WI38 (cell line): ENCODE measurements around the gene CC2D1A.
"Not testable (repeated sequence)": the region's sequence is repeated elsewhere in the genome, so short reads cannot be mapped to it uniquely, and the experiment has no call there.

Experiments used
- H3K4me3 ChIP-seq: 2 replicates; pipeline ENCODE4 v1.5.1; 2011; ENCODE audit warnings: low read depth, mild to moderate bottlenecking, control low read depth, low read length
- TF ChIP-seq, protein P1 (sequence below): IDR thresholded peaks from 2 replicates; pipeline ENCODE4 v1.5.1; 2012; ENCODE audit warnings: low read depth, mild to moderate bottlenecking, control low read depth, low read length

CC2D1A gene

DNA sequence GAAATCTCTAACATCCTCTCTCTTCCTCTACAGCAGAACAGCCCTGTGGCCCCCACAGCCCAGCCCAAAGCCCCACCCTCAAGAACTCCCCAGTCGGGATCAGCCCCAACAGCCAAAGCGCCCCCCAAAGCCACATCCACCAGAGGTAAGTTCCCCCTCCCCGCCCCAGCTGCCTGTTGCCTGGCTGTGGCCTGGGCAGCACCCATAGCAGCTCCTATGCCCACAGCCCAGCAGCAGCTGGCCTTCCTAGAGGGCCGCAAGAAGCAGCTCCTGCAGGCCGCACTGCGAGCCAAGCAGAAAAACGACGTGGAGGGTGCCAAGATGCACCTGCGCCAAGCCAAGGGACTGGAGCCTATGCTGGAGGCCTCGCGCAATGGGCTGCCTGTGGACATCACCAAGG lies 14.5 kb downstream of the CC2D1A start:
- H3K4me3 ChIP-seq = no peak overlapping the region
- TF ChIP-seq, protein P1, sequence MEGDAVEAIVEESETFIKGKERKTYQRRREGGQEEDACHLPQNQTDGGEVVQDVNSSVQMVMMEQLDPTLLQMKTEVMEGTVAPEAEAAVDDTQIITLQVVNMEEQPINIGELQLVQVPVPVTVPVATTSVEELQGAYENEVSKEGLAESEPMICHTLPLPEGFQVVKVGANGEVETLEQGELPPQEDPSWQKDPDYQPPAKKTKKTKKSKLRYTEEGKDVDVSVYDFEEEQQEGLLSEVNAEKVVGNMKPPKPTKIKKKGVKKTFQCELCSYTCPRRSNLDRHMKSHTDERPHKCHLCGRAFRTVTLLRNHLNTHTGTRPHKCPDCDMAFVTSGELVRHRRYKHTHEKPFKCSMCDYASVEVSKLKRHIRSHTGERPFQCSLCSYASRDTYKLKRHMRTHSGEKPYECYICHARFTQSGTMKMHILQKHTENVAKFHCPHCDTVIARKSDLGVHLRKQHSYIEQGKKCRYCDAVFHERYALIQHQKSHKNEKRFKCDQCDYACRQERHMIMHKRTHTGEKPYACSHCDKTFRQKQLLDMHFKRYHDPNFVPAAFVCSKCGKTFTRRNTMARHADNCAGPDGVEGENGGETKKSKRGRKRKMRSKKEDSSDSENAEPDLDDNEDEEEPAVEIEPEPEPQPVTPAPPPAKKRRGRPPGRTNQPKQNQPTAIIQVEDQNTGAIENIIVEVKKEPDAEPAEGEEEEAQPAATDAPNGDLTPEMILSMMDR = no peak

DNA sequence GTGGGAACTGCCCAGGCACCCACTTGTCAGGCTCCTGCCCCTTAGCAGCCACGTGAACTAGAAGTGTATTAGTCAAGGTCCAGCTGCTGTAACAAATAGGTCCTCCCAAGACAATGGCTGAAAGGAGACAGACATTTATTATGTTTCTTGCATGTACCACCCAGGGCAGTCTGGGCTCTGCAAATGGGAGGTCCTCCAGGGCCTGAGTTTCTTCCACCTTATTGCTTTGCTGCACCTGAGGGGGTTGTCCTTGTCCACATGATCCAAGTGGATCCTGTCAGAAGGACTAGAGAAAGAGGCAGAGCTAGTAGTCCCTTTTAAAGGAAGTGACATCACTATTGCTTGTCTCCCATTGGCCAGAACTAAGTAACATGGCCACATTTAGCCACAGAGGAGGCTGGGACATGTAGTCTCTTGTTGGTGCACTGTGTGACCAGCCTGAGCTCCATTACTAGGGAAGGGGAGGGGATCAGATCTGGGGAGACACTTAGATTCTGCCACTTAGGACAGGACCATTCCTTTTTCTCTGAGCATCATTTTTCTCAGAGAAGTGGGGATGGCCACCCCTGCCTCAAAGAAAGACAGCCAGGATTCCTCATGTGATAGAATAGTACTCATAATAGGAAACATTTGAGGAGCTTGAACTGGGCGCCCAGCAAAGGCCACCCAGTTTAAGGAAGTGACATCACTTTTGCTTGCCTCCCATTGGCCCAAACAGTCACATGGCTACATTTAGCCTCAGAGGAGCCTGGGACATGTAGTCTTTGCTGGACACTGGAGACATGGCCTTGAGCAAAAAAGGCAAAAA lies 15.1 kb downstream of the CC2D1A start:
- TF ChIP-seq, protein P1 = no peak
- H3K4me3 ChIP-seq = no peak overlapping the region

DNA sequence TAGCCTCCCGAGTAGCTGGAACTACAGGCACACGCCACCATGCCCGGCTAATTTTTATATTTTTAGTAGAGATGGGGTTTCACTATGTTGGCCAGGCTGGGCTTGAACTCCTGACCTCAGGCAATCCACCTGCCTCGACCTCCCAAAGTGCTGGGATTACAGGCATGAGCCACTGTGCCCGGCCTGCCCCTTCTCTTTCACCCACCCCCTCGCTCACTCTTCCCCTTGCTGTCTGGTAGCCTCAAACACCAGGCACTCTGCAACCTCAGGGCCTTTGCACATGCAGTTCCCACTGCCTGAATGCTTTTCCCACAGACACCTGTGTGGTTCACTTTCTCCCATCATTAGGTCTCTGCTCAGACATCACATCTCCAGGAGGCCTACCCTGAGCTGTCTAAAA lies 16.1 kb downstream of the CC2D1A start:
- not testable (repeated sequence) for H3K4me3 ChIP-seq

DNA sequence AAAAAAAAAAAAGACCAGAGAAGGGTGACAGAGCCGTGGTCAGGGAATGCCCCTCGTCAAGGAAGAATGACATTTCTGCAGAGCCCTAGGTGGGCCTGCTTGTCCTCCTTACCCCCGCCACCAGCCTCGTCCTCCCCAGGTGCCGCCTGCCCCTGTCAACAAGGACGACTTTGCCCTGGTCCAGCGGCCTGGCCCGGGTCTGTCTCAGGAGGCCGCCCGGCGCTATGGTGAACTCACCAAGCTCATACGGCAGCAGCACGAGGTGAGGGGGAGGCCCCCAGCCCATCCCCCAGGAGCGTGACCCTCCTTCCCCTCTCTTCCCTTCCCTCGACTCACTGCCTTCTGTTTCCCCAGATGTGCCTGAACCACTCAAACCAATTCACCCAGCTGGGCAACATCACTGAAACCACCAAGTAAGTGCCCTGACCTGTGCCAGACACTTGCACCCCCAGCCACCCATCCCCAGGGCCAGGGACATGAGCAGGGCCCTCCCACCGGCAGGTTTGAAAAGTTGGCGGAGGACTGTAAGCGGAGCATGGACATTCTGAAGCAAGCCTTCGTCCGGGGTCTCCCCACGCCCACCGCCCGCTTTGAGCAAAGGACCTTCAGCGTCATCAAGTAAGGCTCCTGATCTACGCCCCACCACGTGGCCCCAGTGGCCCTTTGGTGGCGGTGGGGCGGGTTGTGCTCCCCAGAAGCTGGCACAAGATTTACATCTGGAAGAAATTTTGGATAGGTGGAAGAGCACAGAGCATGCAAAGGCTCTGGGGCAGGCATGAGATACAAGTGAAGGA lies 17.4 kb downstream of the CC2D1A start:
- H3K4me3 ChIP-seq = no peak overlapping the region
- TF ChIP-seq, protein P1 = no peak

DNA sequence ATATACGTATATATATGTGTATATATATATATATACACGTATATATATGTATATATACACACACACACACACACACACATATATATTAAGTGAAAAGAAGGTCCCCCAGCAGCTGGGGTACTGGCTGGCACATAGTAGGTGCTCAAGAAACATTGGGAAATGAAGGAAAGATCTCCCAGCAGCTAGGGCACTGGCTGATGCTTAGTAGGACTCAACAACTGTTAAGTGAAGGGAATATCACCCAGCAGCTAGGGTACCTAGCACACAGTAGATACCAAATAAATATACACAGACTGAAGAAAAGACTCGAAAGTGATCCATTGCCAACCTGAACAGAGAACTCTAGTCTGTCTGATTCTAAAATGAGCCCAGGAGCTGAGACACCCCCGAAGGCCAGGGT lies 20.0 kb downstream of the CC2D1A start:
- TF ChIP-seq, protein P1 = no peak
- H3K4me3 ChIP-seq = no peak overlapping the region

DNA sequence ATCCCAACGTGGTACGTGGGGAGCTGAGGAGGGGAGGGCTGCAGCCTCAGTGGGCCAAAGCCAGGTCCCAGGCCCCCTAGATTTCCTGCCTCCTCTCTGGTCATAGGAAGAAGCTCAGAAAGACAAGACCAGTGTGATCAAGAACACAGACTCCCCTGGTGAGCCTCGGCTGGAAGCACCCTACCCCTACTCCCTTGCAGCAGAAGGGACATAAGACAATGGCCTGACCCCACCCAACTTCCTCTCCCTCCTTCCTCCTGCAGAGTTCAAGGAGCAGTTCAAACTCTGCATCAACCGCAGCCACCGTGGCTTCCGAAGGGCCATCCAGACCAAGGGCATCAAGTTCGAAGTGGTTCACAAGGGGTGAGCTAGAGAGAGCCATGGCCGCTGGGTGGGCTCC lies 20.7 kb downstream of the CC2D1A start:
- H3K4me3 ChIP-seq = no peak overlapping the region
- TF ChIP-seq, protein P1 = no peak

DNA sequence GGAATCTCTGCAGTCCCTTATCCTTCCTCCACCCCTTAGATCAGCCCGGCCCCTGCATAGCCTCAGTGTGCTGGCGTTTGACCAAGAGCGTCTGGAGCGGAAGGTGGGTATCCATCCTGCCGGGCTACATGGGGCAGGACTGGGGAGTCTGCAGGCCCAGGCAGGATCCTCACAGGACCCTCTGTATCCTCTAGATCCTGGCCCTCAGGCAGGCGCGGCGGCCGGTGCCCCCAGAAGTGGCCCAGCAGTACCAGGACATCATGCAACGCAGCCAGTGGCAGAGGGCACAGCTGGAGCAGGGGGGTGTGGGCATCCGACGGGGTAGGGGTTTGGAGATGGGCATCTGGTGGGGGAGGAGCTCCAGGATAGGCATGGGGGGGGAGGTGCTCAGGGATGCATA lies 23.3 kb downstream of the CC2D1A start:
- TF ChIP-seq, protein P1 = no peak
- H3K4me3 ChIP-seq = no peak overlapping the region
